GM12878 (cell line): ENCODE data around the gene LXN. TPM values are rescaled to one million over a fixed set of nuclear protein-coding genes. Genes with fewer than 3 reads are reported as not detected.

Experiments used
- ATAC-seq: fragments of 200-7000 bp; cut with Tn5 transposase; 3 replicates; pipeline ENCODE4 v1.9.1; 2020; ENCODE audit warnings: mild to moderate bottlenecking, moderate library complexity
- BruUV-seq: library from RNA; stranded (reverse); fragments of 400-500 nt; replicated peaks from 2 replicates; lab custom pipeline; 2021; lab: Mats Ljungman, UMichigan
- CTCF ChIA-PET: fragments of 300-600 bp; sonication (Branson Sonifier 250); formaldehyde crosslinking; extraction: SDS; loops from one replicate; lab custom pipeline; 2021; ENCODE audit warnings: inconsistent platforms; lab: Yijun Ruan, JAX
- POLR2A ChIA-PET: fragments of 350-600 bp; formaldehyde crosslinking; extraction: SDS; loops from one replicate; lab custom pipeline; 2021; ENCODE audit warnings: inconsistent platforms; lab: Charles Lee
- RAD21 ChIA-PET: fragments of 300-600 bp; sonication (Branson Sonifier 250); formaldehyde crosslinking; loops from one replicate; lab custom pipeline; 2023; ENCODE audit warnings: antibody characterized with exemption; ENCODE audit not compliant: unreplicated experiment; lab: Charles Lee
- SMC1A ChIA-PET: fragments of 300-600 bp; sonication (Branson Sonifier 250); formaldehyde crosslinking; loops from one replicate; lab custom pipeline; 2023; ENCODE audit not compliant: unreplicated experiment, uncharacterized antibody; lab: Charles Lee
- DNase-seq: peaks from one replicate; pipeline ENCODE4 v3.0.0-alpha.2; 2011; ENCODE audit warnings: low read depth, low spot score
- FAIRE-seq: peaks from 3 replicates; lab custom pipeline; 2011; peaks lifted over from hg19 to GRCh38; lab: Jason Lieb, UNC
- H2AFZ ChIP-seq: 2 replicates; pipeline ENCODE4 v1.6.0; 2011; ENCODE audit warnings: low read depth, low read length, control low read depth; ENCODE audit not compliant: control insufficient read depth
- H3K27ac ChIP-seq: 2 replicates; pipeline ENCODE4 v1.5.1; 2011; ENCODE audit warnings: control low read depth; ENCODE audit not compliant: control insufficient read depth, insufficient read depth
- H3K27me3 ChIP-seq, 2 experiments: replicated peaks in 1 of 2; 2 replicates each; pipeline versions ENCODE4 v1.6.0 to v1.6.1; 2011; ENCODE audit warnings: low read length in 1 of 2; ENCODE audit not compliant: control insufficient read depth in 2 of 2, insufficient read depth in 2 of 2
- H3K36me3 ChIP-seq, 2 experiments: 2 replicates each; pipeline ENCODE4 v1.5.1; 2011; ENCODE audit warnings: low read length in 1 of 2; ENCODE audit not compliant: control insufficient read depth in 2 of 2, insufficient read depth in 2 of 2
- H3K4me1 ChIP-seq: 2 replicates; pipeline ENCODE4 v1.6.1; 2011; ENCODE audit warnings: mild to moderate bottlenecking, low read length, moderate library complexity, mixed read lengths; ENCODE audit not compliant: control insufficient read depth, insufficient read depth
- H3K4me2 ChIP-seq: 2 replicates; pipeline ENCODE4 v1.6.0; 2011; ENCODE audit warnings: control low read depth; ENCODE audit not compliant: control insufficient read depth, insufficient read depth
- H3K4me3 ChIP-seq: fragments of 200-600 bp; sonication (generic); 2 replicates; pipeline ENCODE4 v1.5.1; 2016
- H3K79me2 ChIP-seq: 2 replicates; pipeline ENCODE4 v1.6.0; 2011; ENCODE audit warnings: low read length; ENCODE audit not compliant: control insufficient read depth, insufficient read depth
- H3K9ac ChIP-seq: 2 replicates; pipeline ENCODE4 v1.8.0; 2011; ENCODE audit warnings: low read length, control low read depth, mixed read lengths; ENCODE audit not compliant: control insufficient read depth, insufficient read depth
- H3K9me3 ChIP-seq: replicated peaks from 3 replicates; pipeline ENCODE4 v1.5.1; 2011; ENCODE audit warnings: mild to moderate bottlenecking, low read length; ENCODE audit not compliant: control insufficient read depth, insufficient read depth
- H4K20me1 ChIP-seq: 2 replicates; pipeline ENCODE4 v1.6.0; 2011; ENCODE audit not compliant: control insufficient read depth, insufficient read depth
- SRF ChIP-seq, 2 experiments: IDR thresholded peaks; 2 replicates each; pipeline ENCODE4 v1.6.1; 2011; ENCODE audit warnings: low read depth in 2 of 2, low read length in 2 of 2, mild to moderate bottlenecking in 1 of 2, moderate library complexity in 1 of 2
- STAT3 ChIP-seq: IDR thresholded peaks from 2 replicates; pipeline ENCODE4 v1.6.1; 2011; ENCODE audit warnings: low read depth, low read length, improper control_type of control experiment
- WRNIP1 ChIP-seq: IDR thresholded peaks from 2 replicates; pipeline ENCODE4 v1.6.1; 2011; ENCODE audit warnings: low read depth, low read length, improper control_type of control experiment, borderline replicate concordance
- WGBS: methylation state at CpG from one replicate; pipeline ENCODE4 v1.1.6; 2016; ENCODE audit warnings: low lambda C conversion rate; ENCODE audit not compliant: insufficient replicate concordance, insufficient coverage; ENCODE audit errors: missing lambda C conversion rate; 5-methylcytosine and 5-hydroxymethylcytosine counted together
- in situ Hi-C: fragments of 300-500 bp; cut with MboI; formaldehyde crosslinking; loops from 9 replicates; pipeline ENCODE4 v1.14.3; 2018; ENCODE audit warnings: mixed read lengths
- intact Hi-C: fragments of 100-400 bp; cut with micrococcal nuclease; formaldehyde crosslinking; loops from one replicate; pipeline ENCODE4 v1.14.2; 2022; ENCODE audit not compliant: unreplicated experiment
- polyA plus RNA-seq, 11 experiments: library from polyadenylated mRNA; depleted of rRNA in 4 of 11; unstranded in 6 of 11; stranded (reverse) in 5 of 11; fragments of >200 nt; fragmentation: Nextera tagmentation in 4 of 11; fragmentation: Illumina TruSeq in 1 of 11; extraction: Ambion mirVana in 4 of 11; extraction: Trizol in 1 of 11; gene quantifications; 1 replicate in 1 of 11; 2 replicates in 10 of 11; pipeline versions ENCODE4 v1.2.1 to v1.2.3, GENCODE V29; 2011 to 2016; ENCODE audit warnings: inconsistent platforms in 2 of 11, missing spikeins in 2 of 11, low read depth in 1 of 11
- total RNA-seq, 4 experiments: library from RNA; depleted of rRNA in 3 of 4; stranded (reverse); fragments of >200 nt in 3 of 4; fragmentation: Illumina TruSeq in 1 of 4; extraction: Trizol in 1 of 4; gene quantifications; 2 replicates each; pipeline versions ENCODE4 v1.2.1 to v1.2.3, GENCODE V29; 2013 to 2021
- TF ChIP-seq, protein P1 (sequence below): fragments of 450-650 bp; IDR thresholded peaks from 2 replicates; pipeline ENCODE4 v1.6.1; 2018; ENCODE audit warnings: mild to moderate bottlenecking, low read depth, moderate library complexity; ENCODE audit not compliant: partially characterized antibody

Gene LXN
- total and polyA plus RNA-seq, 10 of the 15 experiments (the other 5 are each of a cell fraction or from before 2014, with no cell fraction given): 10.7 to 45.0 (median 20.4) TPM

GRCh38 chr3:158717576-158717975 lies 45.1 kb upstream of the LXN start:
- no peak for ATAC-seq
- Histone ChIP-seq H3K9ac (no peak overlapping the region), H3K27me3 (no peaks in the 10 kb centered on the region), H3K27ac (no peak overlapping the region), H3K4me3 (no peak overlapping the region), H3K4me2 (no peak overlapping the region), H4K20me1 (no peaks in the 10 kb centered on the region), H3K4me1 (no peaks in the 10 kb centered on the region), H3K79me2 (no peaks in the 10 kb centered on the region), H3K36me3 (no peaks in the 10 kb centered on the region; a peak in 3 of 4 replicates), H3K9me3 (no peaks in the 10 kb centered on the region), H2AFZ (no peak overlapping the region)
- no peak for FAIRE-seq
- WGBS: 100% methylated on average over 1 of the region's 2 CpGs
- no TSS peak for BruUV-seq
- SMC1A ChIA-PET: interaction anchor here (0.7 kb wide), 1 partner anchor 64 kb away, joined by 3 read pairs; no protein-coding TSS in a partner anchor
- POLR2A ChIA-PET: interaction anchor here (0.7 kb wide), 1 partner anchor 127 kb away, joined by 3 read pairs; no protein-coding TSS in a partner anchor
- CTCF ChIA-PET: interaction anchor here (2.0 to 2.9 kb wide), 2 partner anchors 9 to 11 kb away, joined by 14 to 16 read pairs; no protein-coding TSS in a partner anchor
- RAD21 ChIA-PET: no interaction called here
- in situ Hi-C loops (no loop called here), intact Hi-C loops (no loop called here)
- no peak for DNase-seq
- TF ChIP-seq, protein P1, sequence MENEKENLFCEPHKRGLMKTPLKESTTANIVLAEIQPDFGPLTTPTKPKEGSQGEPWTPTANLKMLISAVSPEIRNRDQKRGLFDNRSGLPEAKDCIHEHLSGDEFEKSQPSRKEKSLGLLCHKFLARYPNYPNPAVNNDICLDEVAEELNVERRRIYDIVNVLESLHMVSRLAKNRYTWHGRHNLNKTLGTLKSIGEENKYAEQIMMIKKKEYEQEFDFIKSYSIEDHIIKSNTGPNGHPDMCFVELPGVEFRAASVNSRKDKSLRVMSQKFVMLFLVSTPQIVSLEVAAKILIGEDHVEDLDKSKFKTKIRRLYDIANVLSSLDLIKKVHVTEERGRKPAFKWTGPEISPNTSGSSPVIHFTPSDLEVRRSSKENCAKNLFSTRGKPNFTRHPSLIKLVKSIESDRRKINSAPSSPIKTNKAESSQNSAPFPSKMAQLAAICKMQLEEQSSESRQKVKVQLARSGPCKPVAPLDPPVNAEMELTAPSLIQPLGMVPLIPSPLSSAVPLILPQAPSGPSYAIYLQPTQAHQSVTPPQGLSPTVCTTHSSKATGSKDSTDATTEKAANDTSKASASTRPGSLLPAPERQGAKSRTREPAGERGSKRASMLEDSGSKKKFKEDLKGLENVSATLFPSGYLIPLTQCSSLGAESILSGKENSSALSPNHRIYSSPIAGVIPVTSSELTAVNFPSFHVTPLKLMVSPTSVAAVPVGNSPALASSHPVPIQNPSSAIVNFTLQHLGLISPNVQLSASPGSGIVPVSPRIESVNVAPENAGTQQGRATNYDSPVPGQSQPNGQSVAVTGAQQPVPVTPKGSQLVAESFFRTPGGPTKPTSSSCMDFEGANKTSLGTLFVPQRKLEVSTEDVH: no peak
- no peak for TF ChIP-seq STAT3
- no peak for TF ChIP-seq WRNIP1
- TF ChIP-seq SRF (IDR thresholded peaks at IDR 0.05; ENCODE audit: low read depth in 2 of 2, low read length in 2 of 2): no peak
- TF ChIP-seq, all 136 proteins: peak for 0
